ENCODE measurements around the gene XCR1. TPM values are rescaled to one million over a fixed set of nuclear protein-coding genes. Genes with fewer than 3 reads are reported as not detected.
"Not testable (repeated sequence)": the region's sequence is repeated elsewhere in the genome, so short reads cannot be mapped to it uniquely, and the experiment has no call there.

Gene XCR1
- polyA plus RNA-seq, 2 donors = 0.08 to 0.34 TPM

DNA sequence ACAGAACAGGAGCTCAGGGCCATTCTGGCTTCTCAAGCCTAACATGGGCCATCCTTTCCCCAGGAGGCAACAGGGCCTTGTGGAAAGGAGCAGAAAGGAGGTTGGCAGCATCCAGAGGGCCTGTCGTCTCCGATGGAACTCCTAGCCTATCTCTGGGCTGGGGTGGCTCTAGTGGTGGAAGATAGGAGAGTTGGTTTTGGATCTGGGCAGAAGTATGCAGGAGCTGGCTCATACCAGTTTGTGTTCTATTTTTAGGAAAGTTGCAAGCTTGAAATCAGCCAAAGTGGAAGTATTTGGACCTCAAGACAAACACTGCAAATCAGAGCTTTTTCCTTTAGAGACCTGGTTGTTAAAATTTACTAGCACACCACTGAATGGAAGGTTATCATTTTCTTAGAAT is 35.4 kb upstream of the XCR1 start:
- Histone ChIP-seq H3K27me3 (ENCODE audit: control insufficient read depth in 1 of 2, insufficient read depth in 2 of 2, low read length in 2 of 2) (no peaks in the 10 kb centered on the region), H3K4me3 (ENCODE audit: low read depth in 1 of 2, low read length in 2 of 2) (no peak overlapping the region), H3K36me3 (ENCODE audit: control insufficient read depth in 2 of 2, insufficient read depth in 2 of 2, low read length in 1 of 2) (no peaks in the 10 kb centered on the region), H3K27ac (ENCODE audit: low read depth in 2 of 2, low read length in 1 of 2) (no peak overlapping the region), H3K9me3 (ENCODE audit: control insufficient read depth in 2 of 2, insufficient read depth in 1 of 2, low read depth in 1 of 2, low read length in 1 of 2) (no peaks in the 10 kb centered on the region), H3K4me1 (ENCODE audit: control insufficient read depth in 2 of 2, insufficient read depth in 2 of 2, low read length in 1 of 2) (peaks cover 0 to 3% of the 10 kb centered on the region in 2 donors)
- WGBS, 2 donors = 39 to 82% methylated on average over 2 of the region's 2 CpGs

DNA sequence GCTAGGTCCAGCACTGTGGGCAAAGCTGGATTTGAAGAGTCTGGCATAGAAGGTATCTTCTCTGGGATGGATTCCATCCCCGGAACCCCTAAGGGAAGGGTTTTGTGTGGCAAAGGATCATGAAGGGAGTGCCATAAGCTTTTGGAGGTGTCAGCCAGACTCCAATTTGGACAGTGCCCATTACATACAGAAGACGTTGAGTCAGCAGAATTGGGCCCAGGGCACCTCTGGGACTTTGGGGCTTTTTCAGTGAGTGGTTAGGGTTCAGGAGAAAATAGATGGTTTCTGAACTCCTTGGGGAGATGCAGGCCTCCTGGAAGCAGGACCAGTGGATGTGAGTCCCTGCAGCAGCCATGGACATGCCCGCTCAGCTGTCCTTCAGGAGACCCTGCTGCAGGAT is 34.6 kb upstream of the XCR1 start:
- Histone ChIP-seq H3K36me3 (ENCODE audit: control insufficient read depth in 2 of 2, insufficient read depth in 2 of 2, low read length in 1 of 2) (no peaks in the 10 kb centered on the region), H3K27me3 (ENCODE audit: control insufficient read depth in 1 of 2, insufficient read depth in 2 of 2, low read length in 2 of 2) (no peaks in the 10 kb centered on the region), H3K27ac (ENCODE audit: low read depth in 2 of 2, low read length in 1 of 2) (no peak overlapping the region), H3K4me3 (ENCODE audit: low read depth in 1 of 2, low read length in 2 of 2) (no peak overlapping the region), H3K9me3 (ENCODE audit: control insufficient read depth in 2 of 2, insufficient read depth in 1 of 2, low read depth in 1 of 2, low read length in 1 of 2) (no peaks in the 10 kb centered on the region), H3K4me1 (ENCODE audit: control insufficient read depth in 2 of 2, insufficient read depth in 2 of 2, low read length in 1 of 2) (peaks cover 0 to 3% of the 10 kb centered on the region in 2 donors)
- 61 to 78% methylated on average over 3 of the region's 3 CpGs for WGBS, 2 donors

DNA sequence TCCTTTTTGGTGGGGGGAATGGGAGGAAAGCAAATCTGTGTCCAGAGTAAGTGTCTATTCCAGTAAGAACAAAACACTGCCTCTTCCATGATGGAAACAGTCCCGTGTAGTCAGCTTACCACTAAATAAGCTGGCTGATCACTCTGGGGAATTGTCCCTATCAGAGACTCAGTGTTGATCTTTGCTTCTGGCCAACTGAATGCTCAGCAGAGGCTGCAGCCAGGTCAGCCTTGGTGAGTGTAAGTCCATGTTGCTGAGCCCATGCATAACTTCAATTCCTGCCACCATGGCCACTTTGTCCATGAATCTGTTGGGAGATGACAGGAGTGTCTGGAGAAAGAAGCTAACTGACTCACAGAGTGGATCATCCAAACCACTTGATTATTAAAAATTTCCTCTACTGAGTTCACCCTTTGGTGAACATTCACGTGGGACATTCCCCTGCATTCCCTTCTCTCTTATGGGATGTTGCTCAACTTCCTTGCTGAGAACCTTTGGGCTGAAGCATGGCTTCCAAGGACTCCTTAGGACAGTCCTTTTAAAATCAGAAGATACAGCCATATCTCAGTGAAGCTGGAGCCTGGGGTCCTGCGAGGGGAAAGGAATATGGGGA is 33.9 kb upstream of the XCR1 start:
- no peak overlapping the region for H3K4me3 ChIP-seq (ENCODE audit: low read depth in 1 of 2, low read length in 2 of 2)
- H3K27ac ChIP-seq (ENCODE audit: low read depth in 2 of 2, low read length in 1 of 2) = no peak overlapping the region
- no peaks in the 10 kb centered on the region for H3K36me3 ChIP-seq (ENCODE audit: control insufficient read depth in 2 of 2, insufficient read depth in 2 of 2, low read length in 1 of 2)
- no peaks in the 10 kb centered on the region for H3K27me3 ChIP-seq (ENCODE audit: control insufficient read depth in 1 of 2, insufficient read depth in 2 of 2, low read length in 2 of 2)
- peaks cover 0 to 3% of the 10 kb centered on the region in 2 donors for H3K4me1 ChIP-seq (ENCODE audit: control insufficient read depth in 2 of 2, insufficient read depth in 2 of 2, low read length in 1 of 2)
- WGBS, 2 donors = 80 to 86% methylated on average over 3 of the region's 3 CpGs
- no peaks in the 10 kb centered on the region for H3K9me3 ChIP-seq (ENCODE audit: control insufficient read depth in 2 of 2, insufficient read depth in 1 of 2, low read depth in 1 of 2, low read length in 1 of 2)

DNA sequence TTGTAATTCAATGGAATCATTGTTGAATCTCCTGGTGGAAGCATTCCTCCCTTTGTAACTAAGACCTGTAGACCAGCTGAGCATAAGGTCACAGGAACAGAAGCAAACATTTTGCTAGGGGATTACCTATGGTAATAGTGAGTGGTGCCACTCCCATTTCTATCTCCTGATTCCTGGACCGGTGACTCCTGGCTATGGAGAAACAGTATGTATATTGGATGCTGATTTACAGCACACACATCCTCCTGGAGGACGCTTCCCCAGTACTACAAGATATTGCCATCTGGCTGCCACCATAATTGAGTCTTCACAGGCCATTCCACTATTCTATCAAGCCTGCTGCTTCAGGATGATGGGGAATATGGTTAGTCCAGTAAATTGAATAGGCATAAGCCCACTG is 33.3 kb upstream of the XCR1 start:
- 77 to 91% methylated on average over 2 of the region's 2 CpGs for WGBS, 2 donors
- H3K36me3 ChIP-seq (ENCODE audit: control insufficient read depth in 2 of 2, insufficient read depth in 2 of 2, low read length in 1 of 2) = no peaks in the 10 kb centered on the region
- H3K4me1 ChIP-seq (ENCODE audit: control insufficient read depth in 2 of 2, insufficient read depth in 2 of 2, low read length in 1 of 2) = peaks cover 0 to 3% of the 10 kb centered on the region in 2 donors
- peaks cover 0 to under 1% of the 10 kb centered on the region in 2 donors for H3K27me3 ChIP-seq (ENCODE audit: control insufficient read depth in 1 of 2, insufficient read depth in 2 of 2, low read length in 2 of 2)
- H3K4me3 ChIP-seq (ENCODE audit: low read depth in 1 of 2, low read length in 2 of 2) = no peak overlapping the region
- H3K27ac ChIP-seq (ENCODE audit: low read depth in 2 of 2, low read length in 1 of 2) = no peak overlapping the region
- no peaks in the 10 kb centered on the region for H3K9me3 ChIP-seq (ENCODE audit: control insufficient read depth in 2 of 2, insufficient read depth in 1 of 2, low read depth in 1 of 2, low read length in 1 of 2)

DNA sequence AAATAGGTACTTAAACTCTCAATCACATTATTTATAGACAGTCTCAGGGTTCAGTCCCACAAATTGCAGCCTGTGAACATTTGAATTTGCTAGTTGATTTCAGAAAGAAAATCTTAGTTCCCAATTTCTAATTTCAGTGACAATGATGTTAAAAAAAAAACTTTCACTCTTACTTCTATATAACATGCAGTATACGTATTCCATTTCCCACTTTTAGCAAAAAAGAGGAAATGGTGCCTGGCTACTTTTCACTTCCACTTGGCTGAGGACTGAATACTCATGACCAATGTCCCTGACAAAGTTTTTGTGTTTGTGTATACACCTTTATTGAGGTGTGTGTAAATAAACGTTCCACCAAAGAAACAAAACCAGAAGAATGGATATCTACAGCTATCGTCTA is 32.1 kb upstream of the XCR1 start:
- 55 to 82% methylated on average over 3 of the region's 3 CpGs for WGBS, 2 donors
- H3K9me3 ChIP-seq (ENCODE audit: control insufficient read depth in 2 of 2, insufficient read depth in 1 of 2, low read depth in 1 of 2, low read length in 1 of 2) = no peaks in the 10 kb centered on the region
- H3K27me3 ChIP-seq (ENCODE audit: control insufficient read depth in 1 of 2, insufficient read depth in 2 of 2, low read length in 2 of 2) = peaks cover 0 to 7% of the 10 kb centered on the region in 2 donors
- no peaks in the 10 kb centered on the region for H3K36me3 ChIP-seq (ENCODE audit: control insufficient read depth in 2 of 2, insufficient read depth in 2 of 2, low read length in 1 of 2)
- H3K4me1 ChIP-seq (ENCODE audit: control insufficient read depth in 2 of 2, insufficient read depth in 2 of 2, low read length in 1 of 2) = peaks cover 0 to 2% of the 10 kb centered on the region in 2 donors
- H3K27ac ChIP-seq (ENCODE audit: low read depth in 2 of 2, low read length in 1 of 2) = no peak overlapping the region
- no peak overlapping the region for H3K4me3 ChIP-seq (ENCODE audit: low read depth in 1 of 2, low read length in 2 of 2)

DNA sequence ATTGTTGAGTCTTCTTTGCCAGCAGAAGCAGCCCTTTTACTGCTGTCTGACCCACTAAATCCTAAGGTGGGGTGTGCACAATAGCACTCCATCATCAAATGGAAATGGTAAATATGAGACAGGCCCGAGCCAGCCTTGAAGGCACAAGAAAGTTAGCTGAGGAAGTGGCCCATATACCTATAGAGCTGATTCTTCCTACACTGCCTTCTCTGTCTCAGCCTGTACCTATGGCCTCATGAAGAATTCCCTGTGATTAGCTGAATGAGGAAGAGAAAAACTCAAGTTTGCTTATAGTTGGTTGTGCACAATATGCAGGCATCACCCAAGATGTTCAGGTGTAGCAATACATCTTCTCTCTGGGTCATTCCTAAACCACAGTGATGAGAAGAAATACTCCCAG is 31.7 kb upstream of the XCR1 start:
- 58 to 87% methylated on average over 1 of the region's 1 CpG for WGBS, 2 donors
- no peaks in the 10 kb centered on the region for H3K9me3 ChIP-seq (ENCODE audit: control insufficient read depth in 2 of 2, insufficient read depth in 1 of 2, low read depth in 1 of 2, low read length in 1 of 2)
- H3K27me3 ChIP-seq (ENCODE audit: control insufficient read depth in 1 of 2, insufficient read depth in 2 of 2, low read length in 2 of 2) = peaks cover 0 to 7% of the 10 kb centered on the region in 2 donors
- H3K36me3 ChIP-seq (ENCODE audit: control insufficient read depth in 2 of 2, insufficient read depth in 2 of 2, low read length in 1 of 2) = no peaks in the 10 kb centered on the region
- H3K27ac ChIP-seq (ENCODE audit: low read depth in 2 of 2, low read length in 1 of 2) = no peak overlapping the region
- H3K4me3 ChIP-seq (ENCODE audit: low read depth in 1 of 2, low read length in 2 of 2) = no peak overlapping the region
- no peaks in the 10 kb centered on the region for H3K4me1 ChIP-seq (ENCODE audit: control insufficient read depth in 2 of 2, insufficient read depth in 2 of 2, low read length in 1 of 2)

DNA sequence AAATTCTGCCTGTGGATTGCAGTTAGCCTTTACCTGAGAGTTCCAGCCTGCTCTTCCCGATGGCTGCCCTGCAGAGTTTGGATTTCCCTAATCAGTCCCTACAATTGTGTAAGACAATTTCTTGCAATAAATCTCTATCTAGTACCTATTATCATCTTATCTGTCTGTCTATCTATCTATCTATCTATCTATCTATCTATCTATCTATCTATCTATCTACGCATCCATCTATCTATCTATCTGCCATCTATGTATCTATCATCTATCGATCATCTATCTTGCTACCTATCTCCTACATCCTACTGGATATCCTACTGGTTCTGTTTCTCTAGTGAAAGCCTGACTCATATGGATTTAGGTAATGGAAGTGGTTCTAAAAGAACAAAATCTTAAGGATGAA is 30.4 kb upstream of the XCR1 start:
- H3K4me3 ChIP-seq (ENCODE audit: low read depth in 1 of 2, low read length in 2 of 2) = no peak overlapping the region
- H3K27me3 ChIP-seq (ENCODE audit: control insufficient read depth in 1 of 2, insufficient read depth in 2 of 2, low read length in 2 of 2) = peaks cover 0 to 7% of the 10 kb centered on the region in 2 donors
- no peaks in the 10 kb centered on the region for H3K9me3 ChIP-seq (ENCODE audit: control insufficient read depth in 2 of 2, insufficient read depth in 1 of 2, low read depth in 1 of 2, low read length in 1 of 2)
- 59 to 94% methylated on average over 3 of the region's 3 CpGs for WGBS, 2 donors
- no peaks in the 10 kb centered on the region for H3K36me3 ChIP-seq (ENCODE audit: control insufficient read depth in 2 of 2, insufficient read depth in 2 of 2, low read length in 1 of 2)
- no peak overlapping the region for H3K27ac ChIP-seq (ENCODE audit: low read depth in 2 of 2, low read length in 1 of 2)
- H3K4me1 ChIP-seq (ENCODE audit: control insufficient read depth in 2 of 2, insufficient read depth in 2 of 2, low read length in 1 of 2) = no peaks in the 10 kb centered on the region

DNA sequence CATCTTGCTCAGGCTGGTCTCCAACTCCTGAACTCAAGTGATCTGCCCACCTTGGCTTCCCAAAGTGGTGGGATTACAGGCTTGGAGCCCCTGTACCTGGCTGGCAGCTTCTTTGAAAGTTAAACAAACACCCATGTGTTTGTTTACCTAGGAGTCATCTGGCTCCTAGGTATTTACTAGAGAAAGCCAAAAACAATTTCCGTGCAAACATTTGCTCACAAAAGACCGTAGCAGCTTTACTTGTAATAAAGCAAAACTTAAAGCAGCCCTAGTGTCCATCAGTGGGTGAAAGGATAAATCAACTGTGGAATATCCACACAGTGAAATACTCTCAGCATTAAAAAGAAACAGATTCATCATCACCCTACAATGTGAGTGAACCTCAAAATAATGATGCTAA is 29.4 kb upstream of the XCR1 start:
- WGBS, 2 donors = 70 to 72% methylated on average over 2 of the region's 2 CpGs

DNA sequence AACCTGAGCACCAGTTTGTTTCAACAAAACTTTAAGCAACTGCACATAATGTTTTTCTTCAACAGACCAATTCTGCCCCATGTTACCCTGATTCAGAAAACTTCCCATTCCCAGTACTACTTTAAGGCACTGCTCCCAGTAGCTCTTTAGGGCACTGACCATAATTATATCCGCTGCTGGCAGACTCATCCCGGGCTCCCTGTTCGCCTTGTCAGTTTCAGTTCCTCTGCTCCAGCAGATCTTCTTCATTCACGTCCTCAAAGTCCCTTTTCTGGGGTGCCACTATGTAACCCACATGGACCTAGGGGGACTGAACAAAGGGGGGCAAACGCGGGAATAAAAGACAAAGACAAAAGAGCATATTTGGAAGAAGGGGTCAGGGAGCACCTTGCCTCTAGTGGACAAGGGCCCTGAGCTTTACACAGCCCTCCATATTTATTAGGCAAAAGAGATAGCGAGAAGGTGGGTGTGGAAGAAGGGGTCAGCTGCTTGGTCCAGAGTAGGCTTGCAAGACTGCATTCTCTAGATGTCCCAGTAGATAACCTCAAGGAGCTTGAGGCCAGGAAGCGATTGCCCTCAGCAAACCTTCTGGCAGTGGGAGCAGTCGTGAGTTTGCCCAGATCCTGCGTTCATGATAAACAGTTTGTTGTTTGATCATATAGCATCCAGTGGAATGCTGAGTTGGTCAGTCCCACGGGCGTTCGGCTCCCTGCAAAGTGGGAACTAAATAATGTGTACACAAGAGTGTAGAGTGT is 26.7 kb upstream of the XCR1 start:
- not testable (repeated sequence) for H3K36me3 ChIP-seq (ENCODE audit: control insufficient read depth in 2 of 2, insufficient read depth in 2 of 2, low read length in 1 of 2); H3K27me3 ChIP-seq (ENCODE audit: control insufficient read depth in 1 of 2, insufficient read depth in 2 of 2, low read length in 2 of 2); H3K4me1 ChIP-seq (ENCODE audit: control insufficient read depth in 2 of 2, insufficient read depth in 2 of 2, low read length in 1 of 2); H3K4me3 ChIP-seq (ENCODE audit: low read depth in 1 of 2, low read length in 2 of 2); H3K27ac ChIP-seq (ENCODE audit: low read depth in 2 of 2, low read length in 1 of 2); H3K9me3 ChIP-seq (ENCODE audit: control insufficient read depth in 2 of 2, insufficient read depth in 1 of 2, low read depth in 1 of 2, low read length in 1 of 2)
- 77 to 82% methylated on average over 13 of the region's 13 CpGs for WGBS, 2 donors

More for the DNA sequence above, 29.4 kb upstream of the XCR1 start:
- Histone ChIP-seq H3K27ac (ENCODE audit: low read depth in 2 of 2, low read length in 1 of 2) (no peak overlapping the region), H3K36me3 (ENCODE audit: control insufficient read depth in 2 of 2, insufficient read depth in 2 of 2, low read length in 1 of 2) (no peaks in the 10 kb centered on the region), H3K4me3 (ENCODE audit: low read depth in 1 of 2, low read length in 2 of 2) (no peak overlapping the region), H3K4me1 (ENCODE audit: control insufficient read depth in 2 of 2, insufficient read depth in 2 of 2, low read length in 1 of 2) (no peaks in the 10 kb centered on the region), H3K9me3 (ENCODE audit: control insufficient read depth in 2 of 2, insufficient read depth in 1 of 2, low read depth in 1 of 2, low read length in 1 of 2) (no peaks in the 10 kb centered on the region), H3K27me3 (ENCODE audit: control insufficient read depth in 1 of 2, insufficient read depth in 2 of 2, low read length in 2 of 2) (peaks cover 0 to 7% of the 10 kb centered on the region in 2 donors)

DNA sequence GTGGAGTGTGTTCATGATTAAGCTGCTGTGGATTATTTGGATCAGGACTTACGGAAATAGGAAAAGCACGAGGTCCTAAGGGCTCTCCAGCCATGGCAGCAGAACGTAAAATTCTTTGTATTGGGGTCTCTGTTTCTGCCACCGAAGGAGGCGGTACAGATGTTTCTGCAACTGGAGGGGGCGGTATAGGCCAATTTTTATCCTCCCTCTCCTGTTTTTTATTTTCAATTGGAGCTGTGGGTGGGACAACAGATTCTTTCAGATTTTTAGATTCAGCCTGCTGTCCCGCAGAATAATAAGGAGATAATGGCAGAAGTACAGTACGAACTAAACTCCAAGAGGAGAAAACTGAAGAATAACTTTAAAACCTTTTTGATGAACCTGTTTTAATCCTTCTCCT is 26.0 kb upstream of the XCR1 start:
- not testable (repeated sequence) for H3K4me1 ChIP-seq (ENCODE audit: control insufficient read depth in 2 of 2, insufficient read depth in 2 of 2, low read length in 1 of 2); H3K36me3 ChIP-seq (ENCODE audit: control insufficient read depth in 2 of 2, insufficient read depth in 2 of 2, low read length in 1 of 2); H3K27ac ChIP-seq (ENCODE audit: low read depth in 2 of 2, low read length in 1 of 2); H3K27me3 ChIP-seq (ENCODE audit: control insufficient read depth in 1 of 2, insufficient read depth in 2 of 2, low read length in 2 of 2); H3K9me3 ChIP-seq (ENCODE audit: control insufficient read depth in 2 of 2, insufficient read depth in 1 of 2, low read depth in 1 of 2, low read length in 1 of 2); H3K4me3 ChIP-seq (ENCODE audit: low read depth in 1 of 2, low read length in 2 of 2)
- WGBS, 2 donors = 79 to 81% methylated on average over 8 of the region's 8 CpGs

All from esophagus (tissue), 2 donors.